ENCODE data around the gene RNF5. TPM values are rescaled to one million over a fixed set of nuclear protein-coding genes. Genes with fewer than 3 reads are reported as not detected.
"Not testable (repeated sequence)": the region's sequence is repeated elsewhere in the genome, so short reads cannot be mapped to it uniquely, and the experiment has no call there.

The RNF5 gene
- total RNA-seq, 1 donor from 2014 or later, result 62.6 TPM

- intact Hi-C loops (cut with micrococcal nuclease), result no loop called here
- Mint-ChIP-seq H3K27me3 (no peaks in the 10 kb centered on the region), H3K4me3 (no peak within 1 kb of the TSS), H3K9me3 (no peaks in the 10 kb centered on the region), H3K27ac (peak within 1 kb of the TSS; percentile 67), H3K36me3 (ENCODE audit: low read depth) (peaks cover 67% of the 10 kb centered on the region), H3K4me1 (peaks cover 48% of the 10 kb centered on the region)
- DNase-seq, result no peak
These were observed 6.0 kb downstream of the RNF5 start, which contains the start of gene AGER for GRCh38 chr6:32184084-32184640. Gene AGER (minus strand): TSS chr6:32184253. CDS start chr6:32184222, 31 bp downstream.

- intact Hi-C loops (cut with micrococcal nuclease); H3K27me3 Mint-ChIP-seq; H3K9me3 Mint-ChIP-seq: not testable (repeated sequence)
- Mint-ChIP-seq H3K4me1 (peaks cover 44% of the 10 kb centered on the region), H3K4me3 (peak overlapping the region; percentile 46), H3K36me3 (ENCODE audit: low read depth) (peaks cover 65% of the 10 kb centered on the region), H3K27ac (peak overlapping the region; percentile 89)
- peak; percentile 75 for DNase-seq
These were observed 7.5 kb downstream of the RNF5 start for GRCh38 chr6:32185681-32186131.

DNA sequence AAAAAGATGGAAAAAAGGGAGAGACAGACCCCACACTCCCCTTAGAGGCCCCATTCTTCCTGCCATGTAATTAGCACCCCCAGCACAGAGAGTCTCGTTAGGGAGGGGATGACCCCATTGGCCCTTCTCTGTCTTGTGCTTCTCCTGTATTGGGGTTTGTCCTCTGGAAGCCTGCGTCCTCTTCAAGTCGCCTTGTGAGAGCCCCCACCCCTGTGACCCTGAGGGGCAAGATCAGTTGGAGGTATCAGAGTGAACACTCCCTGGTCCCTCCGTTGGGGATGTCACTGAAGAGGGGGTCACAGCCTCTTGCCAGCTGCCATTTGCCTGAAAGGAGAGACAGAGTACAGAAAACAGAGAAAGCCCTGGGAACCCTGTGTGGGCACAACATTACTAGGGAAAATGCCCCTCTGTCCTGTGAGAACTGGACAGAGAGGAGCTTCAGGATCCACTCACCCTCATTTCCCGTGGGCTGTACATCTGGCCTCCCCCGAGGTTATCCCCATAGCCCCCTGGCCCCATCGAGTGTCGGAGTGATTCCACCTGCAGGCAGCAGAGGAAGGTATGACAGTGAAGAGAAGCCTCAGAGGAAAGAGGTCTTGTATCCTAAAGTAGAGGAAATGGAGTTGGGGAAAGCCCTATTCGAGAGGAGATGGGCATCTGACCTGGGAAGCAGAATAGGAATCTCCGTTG, 8.1 kb downstream of the RNF5 start:
- H3K9me3 Mint-ChIP-seq; intact Hi-C loops (cut with micrococcal nuclease); H3K27me3 Mint-ChIP-seq; DNase-seq: not testable (repeated sequence)
- Mint-ChIP-seq H3K27ac (peak overlapping the region; percentile 89), H3K4me1 (peaks cover 46% of the 10 kb centered on the region), H3K36me3 (ENCODE audit: low read depth) (peaks cover 62% of the 10 kb centered on the region), H3K4me3 (peak overlapping the region; percentile 46)

DNA sequence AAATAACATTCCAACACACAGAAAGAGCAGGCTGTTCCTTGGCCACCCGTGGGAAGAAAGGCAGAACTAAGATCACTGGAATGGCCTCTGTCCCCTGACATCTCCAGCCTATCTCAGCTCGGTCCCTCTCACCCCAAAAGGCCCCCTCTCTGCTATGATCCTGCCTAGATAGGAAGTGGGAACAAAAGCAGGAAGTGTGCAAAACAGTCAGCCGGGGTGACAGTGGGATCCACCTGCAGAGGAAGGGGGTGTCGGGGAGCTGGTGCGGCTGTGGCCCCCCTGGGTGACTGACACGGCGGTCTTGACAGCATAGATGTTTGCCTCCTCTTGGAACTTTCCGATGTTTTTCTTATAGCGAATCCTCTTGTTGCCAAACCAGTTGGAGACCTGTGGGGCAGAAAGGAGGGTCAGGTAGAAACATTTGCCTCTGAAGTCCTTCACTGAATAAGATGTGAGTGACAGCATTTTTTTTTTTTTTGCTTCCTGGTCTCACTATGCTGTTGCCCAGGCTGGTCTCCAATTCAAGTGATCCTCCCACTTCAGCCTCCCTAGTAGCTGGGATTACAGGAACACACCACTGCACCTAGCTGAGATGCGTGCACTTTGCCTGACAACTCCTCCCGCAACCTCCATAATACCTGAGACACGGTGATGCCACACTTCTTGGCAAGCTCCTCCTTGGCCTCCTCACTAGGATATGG, 9.0 kb downstream of the RNF5 start:
- Mint-ChIP-seq H3K4me1 (peaks cover 51% of the 10 kb centered on the region), H3K27me3 (no peaks in the 10 kb centered on the region), H3K27ac (peak overlapping the region; percentile 89), H3K4me3 (peak overlapping the region; percentile 31), H3K36me3 (ENCODE audit: low read depth) (peaks cover 56% of the 10 kb centered on the region), H3K9me3 (no peaks in the 10 kb centered on the region)
- intact Hi-C loops (cut with micrococcal nuclease), result no loop called here
- no peak for DNase-seq

- peak overlapping the region; percentile 87 for H3K4me3 Mint-ChIP-seq
- H3K27ac Mint-ChIP-seq, result peak overlapping the region; percentile 81
- DNase-seq; H3K27me3 Mint-ChIP-seq; intact Hi-C loops (cut with micrococcal nuclease); H3K9me3 Mint-ChIP-seq: not testable (repeated sequence)
- H3K4me1 Mint-ChIP-seq, result peaks cover 51% of the 10 kb centered on the region
- peaks cover 57% of the 10 kb centered on the region for H3K36me3 Mint-ChIP-seq (ENCODE audit: low read depth)
These were observed 9.6 kb downstream of the RNF5 start for GRCh38 chr6:32187725-32188380.

GRCh38 chr6:32188381-32189068, 10.3 kb downstream of the RNF5 start:
- Mint-ChIP-seq H3K4me1 (peaks cover 50% of the 10 kb centered on the region), H3K9me3 (no peaks in the 10 kb centered on the region), H3K36me3 (ENCODE audit: low read depth) (peaks cover 54% of the 10 kb centered on the region), H3K27me3 (no peaks in the 10 kb centered on the region), H3K4me3 (peak overlapping the region; percentile 87), H3K27ac (peak overlapping the region; percentile 79)
- DNase-seq, result no peak
- intact Hi-C loops (cut with micrococcal nuclease), result no loop called here

GRCh38 chr6:32189069-32189741, 11.0 kb downstream of the RNF5 start:
- intact Hi-C loops (cut with micrococcal nuclease), result no loop called here
- Mint-ChIP-seq H3K4me1 (peaks cover 57% of the 10 kb centered on the region), H3K27ac (peak overlapping the region; percentile 79), H3K27me3 (no peaks in the 10 kb centered on the region), H3K4me3 (peak overlapping the region; percentile 87), H3K9me3 (no peaks in the 10 kb centered on the region), H3K36me3 (ENCODE audit: low read depth) (peaks cover 49% of the 10 kb centered on the region)
- DNase-seq, result no peak

- no peak for DNase-seq
- no peaks in the 10 kb centered on the region for H3K27me3 Mint-ChIP-seq
- H3K9me3 Mint-ChIP-seq, result no peaks in the 10 kb centered on the region
- peaks cover 47% of the 10 kb centered on the region for H3K36me3 Mint-ChIP-seq (ENCODE audit: low read depth)
- peaks cover 62% of the 10 kb centered on the region for H3K4me1 Mint-ChIP-seq
- intact Hi-C loops (cut with micrococcal nuclease), result loop anchor here (1.0 to 10.0 kb wide), 4 partner anchors 11 to 1975 kb away; partner anchors contain the start of genes ATF6B, RGL2, RNF5 and TRIM26
- peak overlapping the region; percentile 79 for H3K27ac Mint-ChIP-seq
- H3K4me3 Mint-ChIP-seq, result peak overlapping the region; percentile 97
These were observed 11.5 kb downstream of the RNF5 start for GRCh38 chr6:32189742-32190053.

- Mint-ChIP-seq H3K36me3 (ENCODE audit: low read depth) (peaks cover 47% of the 10 kb centered on the region), H3K4me1 (peaks cover 67% of the 10 kb centered on the region)
- intact Hi-C loops (cut with micrococcal nuclease), result loop anchor here (1.0 to 10.0 kb wide), 4 partner anchors 12 to 1975 kb away; partner anchors contain the start of genes ATF6B, RGL2, RNF5 and TRIM26
These were observed 12.0 kb downstream of the RNF5 start, which contains the start of gene PBX2 for GRCh38 chr6:32190054-32190851. Gene PBX2 (minus strand): TSS chr6:32190202. CDS start chr6:32189915, 287 bp downstream.

DNA sequence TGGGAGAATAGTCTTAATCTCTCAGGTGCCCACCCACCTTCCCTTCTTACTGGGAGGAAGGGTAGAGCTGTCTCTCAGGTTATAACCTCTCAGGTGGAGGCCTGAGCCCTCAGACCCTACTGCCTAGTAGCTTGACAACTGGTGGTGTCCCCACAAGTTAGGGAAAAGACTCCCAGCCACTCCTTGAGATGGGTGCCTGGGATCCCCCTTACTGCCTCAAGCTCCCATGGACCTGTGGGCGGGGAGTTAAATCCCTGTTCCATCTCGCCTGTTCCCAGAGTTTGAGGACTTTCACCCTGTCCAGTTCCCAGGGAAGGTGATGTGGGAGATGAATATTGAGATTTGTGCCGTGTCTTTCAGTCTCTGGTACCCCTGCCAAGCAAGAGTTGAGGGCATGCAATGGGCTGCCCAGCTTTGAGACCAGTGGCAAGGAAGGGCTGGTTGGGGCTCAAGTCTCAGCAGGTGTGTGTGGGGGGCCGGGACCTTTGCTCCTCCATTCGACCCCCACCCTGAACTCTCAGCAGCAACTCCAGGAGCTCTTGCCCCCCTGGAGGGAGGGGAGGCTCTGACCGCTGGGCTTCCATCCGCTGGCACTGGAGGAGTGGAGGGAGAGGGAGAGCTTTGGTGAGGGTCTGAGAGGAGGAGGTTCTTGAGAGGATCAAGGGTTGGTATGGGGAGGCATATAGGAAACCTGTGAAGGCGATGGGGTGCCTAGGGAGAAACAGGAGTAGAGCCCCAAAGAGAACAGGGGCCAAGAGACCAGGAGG, 12.9 kb downstream of the RNF5 start:
- Mint-ChIP-seq H3K27me3 (no peaks in the 10 kb centered on the region), H3K4me1 (peaks cover 62% of the 10 kb centered on the region), H3K27ac (peak overlapping the region; percentile 95), H3K36me3 (ENCODE audit: low read depth) (peaks cover 40% of the 10 kb centered on the region), H3K4me3 (peak overlapping the region; percentile 97), H3K9me3 (no peaks in the 10 kb centered on the region)
- intact Hi-C loops (cut with micrococcal nuclease), result loop anchor here (1.0 to 10.0 kb wide), 4 partner anchors 13 to 1976 kb away; partner anchors contain the start of genes ATF6B, RGL2, RNF5 and TRIM26
- no peak for DNase-seq

More at GRCh38 chr6:32190054-32190851, 12.0 kb downstream of the RNF5 start, which contains the start of gene PBX2:
- Mint-ChIP-seq H3K4me3 (peak within 1 kb of the TSS; percentile 97), H3K27ac (peak within 1 kb of the TSS; percentile 95), H3K27me3 (no peaks in the 10 kb centered on the region), H3K9me3 (no peaks in the 10 kb centered on the region)
- peak; percentile 94 for DNase-seq

- no peaks in the 10 kb centered on the region for H3K27me3 Mint-ChIP-seq
- H3K27ac Mint-ChIP-seq, result peak overlapping the region; percentile 95
- peaks cover 59% of the 10 kb centered on the region for H3K4me1 Mint-ChIP-seq
- intact Hi-C loops (cut with micrococcal nuclease), result loop anchor here (10.0 kb wide), 2 partner anchors 1103 to 1977 kb away; partner anchors contain the start of genes RGL2 and TRIM26
- H3K4me3 Mint-ChIP-seq, result peak overlapping the region; percentile 97
- H3K9me3 Mint-ChIP-seq, result no peaks in the 10 kb centered on the region
- DNase-seq, result peak; percentile 75
- peaks cover 31% of the 10 kb centered on the region for H3K36me3 Mint-ChIP-seq (ENCODE audit: low read depth)
These were observed 13.7 kb downstream of the RNF5 start for GRCh38 chr6:32191696-32192607.
